Testis (tissue), 2 donors: Measurements from ENCODE around the gene ZNF740.

ENCODE experiments used
- POLR2A ChIP-seq: fragments of 450-650 bp; IDR thresholded peaks from one replicate; pipeline ENCODE4 v1.6.1; 2017; ENCODE audit warnings: antibody characterized with exemption, mild to moderate bottlenecking, moderate library complexity
- TF ChIP-seq, protein P1 (sequence below), 3 experiments: fragments of 450-650 bp in 2 of 3; fragments of 200-600 bp in 1 of 3; sonication (generic) in 1 of 3; IDR thresholded peaks; one replicate each; pipeline ENCODE4 v1.5.1; 2016 to 2019; ENCODE audit warnings: antibody characterized with exemption in 3 of 3, mild to moderate bottlenecking in 2 of 3, moderate library complexity in 1 of 3

- TF ChIP-seq POLR2A: no peak
- TF ChIP-seq, protein P1, sequence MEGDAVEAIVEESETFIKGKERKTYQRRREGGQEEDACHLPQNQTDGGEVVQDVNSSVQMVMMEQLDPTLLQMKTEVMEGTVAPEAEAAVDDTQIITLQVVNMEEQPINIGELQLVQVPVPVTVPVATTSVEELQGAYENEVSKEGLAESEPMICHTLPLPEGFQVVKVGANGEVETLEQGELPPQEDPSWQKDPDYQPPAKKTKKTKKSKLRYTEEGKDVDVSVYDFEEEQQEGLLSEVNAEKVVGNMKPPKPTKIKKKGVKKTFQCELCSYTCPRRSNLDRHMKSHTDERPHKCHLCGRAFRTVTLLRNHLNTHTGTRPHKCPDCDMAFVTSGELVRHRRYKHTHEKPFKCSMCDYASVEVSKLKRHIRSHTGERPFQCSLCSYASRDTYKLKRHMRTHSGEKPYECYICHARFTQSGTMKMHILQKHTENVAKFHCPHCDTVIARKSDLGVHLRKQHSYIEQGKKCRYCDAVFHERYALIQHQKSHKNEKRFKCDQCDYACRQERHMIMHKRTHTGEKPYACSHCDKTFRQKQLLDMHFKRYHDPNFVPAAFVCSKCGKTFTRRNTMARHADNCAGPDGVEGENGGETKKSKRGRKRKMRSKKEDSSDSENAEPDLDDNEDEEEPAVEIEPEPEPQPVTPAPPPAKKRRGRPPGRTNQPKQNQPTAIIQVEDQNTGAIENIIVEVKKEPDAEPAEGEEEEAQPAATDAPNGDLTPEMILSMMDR (IDR thresholded peaks at IDR 0.05): no peak
These were observed 12.1 kb downstream of the ZNF740 start for GRCh38 chr12:53192531-53193021.
